Body of pancreas (tissue), 4 donors: Measurements from ENCODE around the gene OMG.

Experiments
- CTCF ChIP-seq, 7 experiments: fragments of 450-650 bp in 4 of 7; fragments of 200-600 bp in 3 of 7; sonication (generic) in 3 of 7; IDR thresholded peaks; one replicate each; pipeline ENCODE4 v1.5.1; 2016 to 2019; ENCODE audit warnings: antibody characterized with exemption in 7 of 7
- POLR2A ChIP-seq, 3 donors: fragments of 450-650 bp; IDR thresholded peaks; one replicate each; pipeline ENCODE4 v1.6.1; 2016; ENCODE audit warnings: antibody characterized with exemption in 3 of 3, mild to moderate bottlenecking in 2 of 3

- TF ChIP-seq CTCF (IDR thresholded peaks at IDR 0.05) (no peak), POLR2A (IDR thresholded peaks at IDR 0.05) (no peak)
Measured at GRCh38 chr17:31299624-31300023, 2.6 kb upstream of the OMG start.
